ENCODE results near the gene GTPBP6. TPM values are rescaled to one million over a fixed set of nuclear protein-coding genes. Genes with fewer than 3 reads are reported as not detected.
A peak's percentile ranks its signal among the peaks of the same experiment; 100 is the strongest.

Gene GTPBP6
- total and polyA plus RNA-seq, 2 donors (not counting 3 experiments of a cell fraction or from before 2014, with no cell fraction given): 39.1 to 63.5 TPM

DNA sequence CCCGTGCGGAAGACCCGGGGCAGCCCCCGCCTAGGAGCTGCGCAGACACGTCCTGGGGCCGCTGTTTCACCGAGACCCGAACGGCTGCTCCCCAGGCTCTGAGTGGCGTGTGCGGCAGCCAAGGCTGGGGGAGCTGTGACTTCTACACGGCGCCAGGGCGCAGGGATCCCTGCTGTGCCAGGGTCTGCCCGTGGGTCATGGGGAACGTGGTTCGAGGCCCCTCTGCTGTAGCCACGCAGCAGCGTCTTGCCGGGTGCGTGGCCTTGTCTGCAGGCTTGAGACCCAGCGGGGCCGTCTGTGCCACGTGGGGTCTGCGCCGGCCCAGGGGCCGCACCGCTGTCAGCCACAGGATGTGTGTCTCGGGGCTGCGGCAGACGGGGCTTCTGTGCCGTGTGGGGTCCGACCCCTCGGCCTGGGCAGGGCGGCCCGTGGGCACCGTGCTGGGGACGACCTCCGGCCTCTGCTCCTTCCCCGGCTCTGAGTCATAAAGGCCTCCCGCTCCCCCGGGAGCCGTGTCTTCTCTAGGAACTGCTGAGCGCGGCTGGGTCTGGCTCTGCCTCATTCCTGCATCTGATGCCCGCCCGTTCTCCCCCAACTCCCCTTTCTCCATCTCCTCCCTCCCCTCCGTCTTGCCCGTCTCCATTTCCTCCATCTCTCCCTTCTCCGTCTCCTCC lies 12.7 kb upstream of the GTPBP6 start:
- H3K9ac ChIP-seq (replicated peaks; ENCODE audit: extremely low read depth, insufficient read depth, low read length): peak overlapping the region; percentile 9
- ChIA-PET POLR2A (no interaction called here), CTCF (no interaction called here)
- TF ChIP-seq JUN (IDR thresholded peaks at IDR 0.05; ENCODE audit: borderline replicate concordance, insufficient read depth, insufficient read length, low read depth) (no peak), MYC (IDR thresholded peaks at IDR 0.05; ENCODE audit: low read depth, low read length) (no peak), FOS (IDR thresholded peaks at IDR 0.05; ENCODE audit: borderline replicate concordance, insufficient read depth, low read length) (peak; percentile 32), EZH2 (IDR thresholded peaks at IDR 0.05; ENCODE audit: borderline replicate concordance, low read depth, low read length, severe bottlenecking) (no peak), POLR2AphosphoS5 (IDR thresholded peaks at IDR 0.05; ENCODE audit: insufficient read depth, low read depth, low read length) (peak; percentile 35), GATA2 (IDR thresholded peaks at IDR 0.05; ENCODE audit: insufficient read depth, insufficient read length, low read depth, low read length) (no peak), POLR2A (IDR thresholded peaks at IDR 0.05; ENCODE audit: low read depth, low read length) (no peak)
- TF ChIP-seq, protein P1, sequence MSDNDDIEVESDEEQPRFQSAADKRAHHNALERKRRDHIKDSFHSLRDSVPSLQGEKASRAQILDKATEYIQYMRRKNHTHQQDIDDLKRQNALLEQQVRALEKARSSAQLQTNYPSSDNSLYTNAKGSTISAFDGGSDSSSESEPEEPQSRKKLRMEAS (IDR thresholded peaks at IDR 0.05; ENCODE audit: insufficient read depth, insufficient read length): no peak
- TF ChIP-seq, protein P2, sequence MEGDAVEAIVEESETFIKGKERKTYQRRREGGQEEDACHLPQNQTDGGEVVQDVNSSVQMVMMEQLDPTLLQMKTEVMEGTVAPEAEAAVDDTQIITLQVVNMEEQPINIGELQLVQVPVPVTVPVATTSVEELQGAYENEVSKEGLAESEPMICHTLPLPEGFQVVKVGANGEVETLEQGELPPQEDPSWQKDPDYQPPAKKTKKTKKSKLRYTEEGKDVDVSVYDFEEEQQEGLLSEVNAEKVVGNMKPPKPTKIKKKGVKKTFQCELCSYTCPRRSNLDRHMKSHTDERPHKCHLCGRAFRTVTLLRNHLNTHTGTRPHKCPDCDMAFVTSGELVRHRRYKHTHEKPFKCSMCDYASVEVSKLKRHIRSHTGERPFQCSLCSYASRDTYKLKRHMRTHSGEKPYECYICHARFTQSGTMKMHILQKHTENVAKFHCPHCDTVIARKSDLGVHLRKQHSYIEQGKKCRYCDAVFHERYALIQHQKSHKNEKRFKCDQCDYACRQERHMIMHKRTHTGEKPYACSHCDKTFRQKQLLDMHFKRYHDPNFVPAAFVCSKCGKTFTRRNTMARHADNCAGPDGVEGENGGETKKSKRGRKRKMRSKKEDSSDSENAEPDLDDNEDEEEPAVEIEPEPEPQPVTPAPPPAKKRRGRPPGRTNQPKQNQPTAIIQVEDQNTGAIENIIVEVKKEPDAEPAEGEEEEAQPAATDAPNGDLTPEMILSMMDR (IDR thresholded peaks at IDR 0.05; ENCODE audit: extremely low read depth in 1 of 2, insufficient read depth in 1 of 2, low read depth in 1 of 2, low read length in 2 of 2): no peak
- intact Hi-C loops (cut with micrococcal nuclease) (no loop called here), dilution Hi-C loops (cut with MboI; ENCODE audit: extremely low pct_ligation_motif_present, low sequenced_read_pairs) (no loop called here)
- peak; percentile 48 for FAIRE-seq
- peak; percentile 27 for DNase-seq (ENCODE audit: low read depth, low spot score)
- no peaks in the 10 kb centered on the region for H3K79me2 ChIP-seq (ENCODE audit: control insufficient read depth, insufficient read depth, low read length)
- H3K4me1 ChIP-seq (ENCODE audit: control insufficient read depth, extremely low read depth, insufficient read depth, low read length): no peaks in the 10 kb centered on the region
- H3K27ac ChIP-seq (ENCODE audit: insufficient read depth, low read depth, low read length): no peak overlapping the region
- H2AFZ ChIP-seq (ENCODE audit: low read depth, low read length): peak overlapping the region; percentile 87
- H3K36me3 ChIP-seq (ENCODE audit: control insufficient read depth in 2 of 2, extremely low read depth in 1 of 2, insufficient read depth in 2 of 2, low read length in 2 of 2): no peaks in the 10 kb centered on the region
- H3K4me3 ChIP-seq (replicated peaks in 1 of 3; ENCODE audit: insufficient read depth in 1 of 3, low read depth in 1 of 3, low read length in 3 of 3): peak overlapping the region in 1 of 3 experiments; percentile 2
- peaks cover 0 to 3% of the 10 kb centered on the region in 2 experiments for H3K27me3 ChIP-seq (ENCODE audit: control insufficient read depth in 2 of 2, insufficient read depth in 2 of 2, low read length in 2 of 2)
- no TSS peak for BruUV-seq (replicated peaks)
- H3K9me3 ChIP-seq (replicated peaks; ENCODE audit: control insufficient read depth, insufficient read depth, low read length): no peaks in the 10 kb centered on the region
- H3K4me2 ChIP-seq (ENCODE audit: insufficient read depth, low read length): peak overlapping the region; percentile 46
- H3K9me1 ChIP-seq (replicated peaks; ENCODE audit: control insufficient read depth, extremely low read depth, insufficient read depth, low read length): no peaks in the 10 kb centered on the region
- H4K20me1 ChIP-seq (replicated peaks; ENCODE audit: control insufficient read depth, extremely low read depth, insufficient read depth, low read length): no peaks in the 10 kb centered on the region
